A673 (cell line): Measurements from ENCODE around the gene CHST15. TPM values are rescaled to one million over a fixed set of nuclear protein-coding genes. Genes with fewer than 3 reads are reported as not detected.

Source experiments
- BruUV-seq: library from RNA; stranded (reverse); fragments of 400-500 nt; replicated peaks from 2 replicates; lab custom pipeline; 2021; lab: Mats Ljungman, UMichigan
- CTCF ChIA-PET: fragments of 300-600 bp; sonication (Branson Sonifier 250); formaldehyde crosslinking; loops from one replicate; lab custom pipeline; 2022; ENCODE audit warnings: antibody characterized with exemption; lab: Charles Lee
- POLR2A ChIA-PET: fragments of 300-600 bp; sonication (Branson Sonifier 250); formaldehyde crosslinking; loops from one replicate; lab custom pipeline; 2022; ENCODE audit warnings: antibody characterized with exemption; ENCODE audit not compliant: low non-redundant PET; lab: Charles Lee
- DNase-seq: peaks from one replicate; pipeline ENCODE4 v3.0.0-alpha.2; 2015; ENCODE audit warnings: low spot score
- H3K27ac ChIP-seq: fragments of 200-600 bp; sonication (generic); 2 replicates; pipeline ENCODE4 v1.5.1; 2016; ENCODE audit warnings: mixed run types, low read depth, mild to moderate bottlenecking, mixed read lengths, antibody characterized with exemption, low read length; ENCODE audit not compliant: poor library complexity, severe bottlenecking
- H3K27me3 ChIP-seq: fragments of 200-600 bp; sonication (generic); replicated peaks from 2 replicates; pipeline ENCODE4 v1.6.1; 2017; ENCODE audit warnings: mixed run types, low read depth, mild to moderate bottlenecking, mixed read lengths, antibody characterized with exemption, low read length; ENCODE audit not compliant: insufficient read depth, poor library complexity
- H3K36me3 ChIP-seq: fragments of 200-600 bp; sonication (generic); 2 replicates; pipeline ENCODE4 v1.6.1; 2016; ENCODE audit warnings: mixed run types, mild to moderate bottlenecking, mixed read lengths, antibody characterized with exemption, low read length; ENCODE audit not compliant: insufficient read depth, poor library complexity, severe bottlenecking
- H3K4me1 ChIP-seq: fragments of 200-600 bp; sonication (generic); 2 replicates; pipeline ENCODE4 v1.6.1; 2017; ENCODE audit warnings: mixed run types, mild to moderate bottlenecking, mixed read lengths, antibody characterized with exemption, low read length; ENCODE audit not compliant: insufficient read depth, poor library complexity, severe bottlenecking
- H3K4me3 ChIP-seq: fragments of 200-600 bp; sonication (generic); 2 replicates; pipeline ENCODE4 v1.5.1; 2016; ENCODE audit warnings: low read depth, mixed run types, mild to moderate bottlenecking, mixed read lengths, low read length; ENCODE audit not compliant: poor library complexity, severe bottlenecking
- H3K9me3 ChIP-seq: fragments of 200-600 bp; sonication (generic); 2 replicates; pipeline ENCODE4 v1.6.1; 2016; ENCODE audit warnings: mixed run types, low read depth, mild to moderate bottlenecking, mixed read lengths, antibody characterized with exemption, low read length; ENCODE audit not compliant: poor library complexity, severe bottlenecking
- EZH2 ChIP-seq: fragments of 200-600 bp; sonication (generic); IDR thresholded peaks from 2 replicates; pipeline ENCODE4 v1.6.1; 2017; ENCODE audit warnings: borderline replicate concordance, low read depth, mild to moderate bottlenecking, mixed read lengths, antibody characterized with exemption, low read length; ENCODE audit not compliant: poor library complexity, severe bottlenecking
- intact Hi-C: fragments of 100-400 bp; cut with micrococcal nuclease; formaldehyde crosslinking; loops from one replicate; pipeline ENCODE4 v1.10.0; 2022; ENCODE audit not compliant: unreplicated experiment
- total RNA-seq: library from RNA; stranded (reverse); gene quantifications from 2 replicates; pipeline ENCODE4 v1.2.3, GENCODE V29; 2021
- TF ChIP-seq, protein P1 (sequence below): fragments of 300-800, 200-600 bp; sonication (generic); conservative IDR thresholded peaks from 2 replicates; pipeline ENCODE4 v1.5.1; 2017; ENCODE audit warnings: low read depth, mild to moderate bottlenecking, antibody characterized with exemption, low read length, moderate library complexity, mixed read lengths

CHST15 gene
- total RNA-seq, 1 experiment from 2014 or later: 1.7 TPM

DNA sequence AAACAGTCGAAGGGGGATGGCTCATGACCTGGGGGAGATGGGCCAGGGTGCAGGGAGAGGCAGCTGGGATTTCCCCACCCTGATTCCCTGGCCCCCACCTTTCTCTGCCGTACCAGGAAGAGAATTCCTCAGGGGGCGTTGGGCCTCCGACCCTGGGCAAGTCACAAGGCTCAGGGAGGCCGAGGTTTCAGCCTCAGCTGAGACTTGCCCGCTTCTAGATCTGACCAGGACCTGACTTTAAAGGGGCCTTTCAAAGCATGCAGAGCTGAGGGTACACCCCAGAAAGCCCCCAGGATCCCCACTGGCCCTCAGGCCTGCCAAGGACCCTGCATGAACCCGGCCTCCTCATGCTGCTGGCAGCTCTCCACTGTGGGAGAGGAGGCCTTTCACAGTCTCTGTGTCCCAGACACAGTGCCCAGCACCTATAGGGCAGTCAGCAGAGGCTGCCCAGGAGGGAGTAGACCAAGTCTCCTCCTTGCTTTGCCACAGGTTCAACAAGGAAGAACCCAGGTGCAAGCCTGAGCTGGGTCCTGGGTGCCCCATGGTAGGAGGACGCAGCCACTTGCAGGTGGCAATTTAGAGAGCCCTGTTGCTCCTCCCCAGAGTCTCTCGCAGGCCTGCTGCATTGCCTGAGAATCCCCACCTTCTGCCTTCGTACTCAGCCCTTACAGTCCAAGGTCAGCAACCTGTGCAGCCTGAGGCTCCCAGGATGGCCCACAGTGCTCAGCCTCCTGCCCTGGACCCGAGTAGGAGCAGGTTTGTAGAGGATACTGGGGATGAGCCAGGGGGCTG is 89.3 kb downstream of the CHST15 start:
- CTCF ChIA-PET: no interaction called here
- BruUV-seq: no TSS peak
- POLR2A ChIA-PET: no interaction called here
- no peak overlapping the region for H3K4me3 ChIP-seq
- H3K27ac ChIP-seq: no peak overlapping the region
- DNase-seq: no peak
- intact Hi-C loops: no loop called here
- TF ChIP-seq, protein P1, sequence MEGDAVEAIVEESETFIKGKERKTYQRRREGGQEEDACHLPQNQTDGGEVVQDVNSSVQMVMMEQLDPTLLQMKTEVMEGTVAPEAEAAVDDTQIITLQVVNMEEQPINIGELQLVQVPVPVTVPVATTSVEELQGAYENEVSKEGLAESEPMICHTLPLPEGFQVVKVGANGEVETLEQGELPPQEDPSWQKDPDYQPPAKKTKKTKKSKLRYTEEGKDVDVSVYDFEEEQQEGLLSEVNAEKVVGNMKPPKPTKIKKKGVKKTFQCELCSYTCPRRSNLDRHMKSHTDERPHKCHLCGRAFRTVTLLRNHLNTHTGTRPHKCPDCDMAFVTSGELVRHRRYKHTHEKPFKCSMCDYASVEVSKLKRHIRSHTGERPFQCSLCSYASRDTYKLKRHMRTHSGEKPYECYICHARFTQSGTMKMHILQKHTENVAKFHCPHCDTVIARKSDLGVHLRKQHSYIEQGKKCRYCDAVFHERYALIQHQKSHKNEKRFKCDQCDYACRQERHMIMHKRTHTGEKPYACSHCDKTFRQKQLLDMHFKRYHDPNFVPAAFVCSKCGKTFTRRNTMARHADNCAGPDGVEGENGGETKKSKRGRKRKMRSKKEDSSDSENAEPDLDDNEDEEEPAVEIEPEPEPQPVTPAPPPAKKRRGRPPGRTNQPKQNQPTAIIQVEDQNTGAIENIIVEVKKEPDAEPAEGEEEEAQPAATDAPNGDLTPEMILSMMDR: no peak
- TF ChIP-seq EZH2: no peak
- H3K36me3 ChIP-seq: no peaks in the 10 kb centered on the region
- H3K9me3 ChIP-seq: no peaks in the 10 kb centered on the region
- H3K27me3 ChIP-seq: no peaks in the 10 kb centered on the region
- H3K4me1 ChIP-seq: peaks cover 7% of the 10 kb centered on the region

DNA sequence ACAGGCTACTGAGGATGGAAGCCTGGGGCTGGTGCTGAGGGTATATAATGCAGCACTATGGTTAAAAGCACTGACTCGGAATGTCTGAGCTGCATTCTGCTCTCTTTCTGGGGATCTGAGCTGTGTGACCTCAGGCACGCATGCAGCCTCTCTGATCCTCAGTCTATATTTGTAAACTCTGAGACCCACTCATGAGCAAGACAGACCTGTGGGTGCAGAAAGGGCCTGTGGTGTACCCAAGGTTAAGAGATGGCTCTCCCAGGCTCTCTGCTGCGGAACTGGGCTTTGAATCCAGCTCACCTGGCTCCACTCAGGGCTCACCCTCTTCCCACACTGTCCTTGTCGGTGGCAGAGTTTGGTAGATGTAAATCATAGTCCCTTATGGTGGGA is 89.9 kb downstream of the CHST15 start:
- TF ChIP-seq, protein P1: no peak
- no peak for TF ChIP-seq EZH2
- no peak for DNase-seq
- CTCF ChIA-PET: no interaction called here
- Histone ChIP-seq H3K36me3 (no peaks in the 10 kb centered on the region), H3K4me1 (peaks cover 7% of the 10 kb centered on the region), H3K9me3 (no peaks in the 10 kb centered on the region), H3K4me3 (no peak overlapping the region), H3K27ac (no peak overlapping the region), H3K27me3 (no peaks in the 10 kb centered on the region)
- intact Hi-C loops: no loop called here
- POLR2A ChIA-PET: no interaction called here
- BruUV-seq: no TSS peak

DNA sequence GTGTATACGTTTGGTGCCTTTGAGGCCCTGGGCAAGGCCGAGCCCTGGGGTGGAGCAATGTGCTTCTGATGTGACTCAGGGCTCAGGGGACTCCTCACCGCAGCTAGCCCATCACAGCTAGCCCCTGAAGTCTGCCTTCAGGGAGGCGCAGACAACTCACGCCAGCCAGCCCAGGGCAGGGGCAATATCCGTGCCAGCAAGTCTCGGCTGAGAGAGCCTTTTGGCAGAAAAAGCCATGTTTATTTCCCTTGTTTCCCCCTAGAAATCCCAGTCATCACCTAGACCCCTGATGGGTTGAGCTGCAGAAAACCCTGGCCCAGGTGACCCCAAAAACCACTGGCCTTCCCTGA is 90.4 kb downstream of the CHST15 start:
- H3K4me1 ChIP-seq: peaks cover 7% of the 10 kb centered on the region
- POLR2A ChIA-PET: no interaction called here
- no peaks in the 10 kb centered on the region for H3K9me3 ChIP-seq
- H3K27me3 ChIP-seq: no peaks in the 10 kb centered on the region
- no TSS peak for BruUV-seq
- CTCF ChIA-PET: no interaction called here
- DNase-seq: no peak
- intact Hi-C loops: no loop called here
- TF ChIP-seq, protein P1: no peak
- no peak for TF ChIP-seq EZH2
- H3K4me3 ChIP-seq: no peak overlapping the region
- no peak overlapping the region for H3K27ac ChIP-seq
- no peaks in the 10 kb centered on the region for H3K36me3 ChIP-seq
